ENCODE data around the gene TMEM170A. TPM values are rescaled to one million over a fixed set of nuclear protein-coding genes. Genes with fewer than 3 reads are reported as not detected.

TMEM170A gene
- total and polyA plus RNA-seq, 2 experiments from 2014 or later: 11.9 to 12.6 TPM

- H3K27me3 ChIP-seq (replicated peaks; ENCODE audit: insufficient read depth): no peaks in the 10 kb centered on the region
- WGBS, 2 experiments (ENCODE audit: low coverage in 1 of 2, low lambda C conversion rate in 2 of 2, missing lambda C conversion rate in 2 of 2): 71 to 77% methylated on average over 4 of the region's 4 CpGs
- no peak overlapping the region for H2AFZ ChIP-seq
- H3K9ac ChIP-seq: no peak overlapping the region
- peaks cover 23% of the 10 kb centered on the region for H3K4me1 ChIP-seq (ENCODE audit: insufficient read depth)
- H3F3A ChIP-seq (ENCODE audit: insufficient read depth): 0 out of 2 replicates have a peak, but pooled peaks cover 5% of the 10 kb centered on the region
- H4K20me1 ChIP-seq (ENCODE audit: insufficient read depth): no peaks in the 10 kb centered on the region
- no peak overlapping the region for H3K4me2 ChIP-seq (ENCODE audit: unreplicated experiment)
- TF ChIP-seq EZH2 (IDR thresholded peaks at IDR 0.05; ENCODE audit: insufficient read depth, poor library complexity, severe bottlenecking) (no peak), EZH2phosphoT487 (IDR thresholded peaks at IDR 0.05; ENCODE audit: insufficient read depth, low read depth) (no peak)
- no peaks in the 10 kb centered on the region for H3K9me3 ChIP-seq (ENCODE audit: low read depth)
- peaks cover 80% of the 10 kb centered on the region for H3K79me2 ChIP-seq (ENCODE audit: insufficient read depth)
- no peak overlapping the region for H3K4me3 ChIP-seq
- peak; percentile 59 for DNase-seq
- in situ Hi-C loops (cut with MboI): no loop called here
- H3K36me3 ChIP-seq (ENCODE audit: low read depth): peaks cover 7% of the 10 kb centered on the region; the same call in 1 of the 2 replicates
- peak overlapping the region; percentile 36 for H3K27ac ChIP-seq
- no peaks in the 10 kb centered on the region for H3K9me2 ChIP-seq (ENCODE audit: insufficient read depth)
These were observed 49.2 kb downstream of the TMEM170A start for GRCh38 chr16:75415169-75415905.

GRCh38 chr16:75413951-75414350, 50.5 kb downstream of the TMEM170A start:
- no peak for TF ChIP-seq EZH2phosphoT487 (IDR thresholded peaks at IDR 0.05; ENCODE audit: insufficient read depth, low read depth)
- Histone ChIP-seq H3K36me3 (ENCODE audit: low read depth) (peaks cover 16% of the 10 kb centered on the region; the same call in 1 of the 2 replicates), H4K20me1 (ENCODE audit: insufficient read depth) (no peaks in the 10 kb centered on the region), H3K9me3 (ENCODE audit: low read depth) (no peaks in the 10 kb centered on the region), H2AFZ (no peak overlapping the region), H3F3A (ENCODE audit: insufficient read depth) (0 out of 2 replicates have a peak, but pooled peaks cover 5% of the 10 kb centered on the region), H3K9me2 (ENCODE audit: insufficient read depth) (no peaks in the 10 kb centered on the region), H3K27me3 (replicated peaks; ENCODE audit: insufficient read depth) (no peaks in the 10 kb centered on the region), H3K27ac (no peak overlapping the region), H3K4me1 (ENCODE audit: insufficient read depth) (peaks cover 23% of the 10 kb centered on the region), H3K4me2 (ENCODE audit: unreplicated experiment) (no peak overlapping the region), H3K4me3 (no peak overlapping the region), H3K79me2 (ENCODE audit: insufficient read depth) (peaks cover 66% of the 10 kb centered on the region), H3K9ac (no peak overlapping the region)
- WGBS, 2 experiments (ENCODE audit: low coverage in 1 of 2, low lambda C conversion rate in 2 of 2, missing lambda C conversion rate in 2 of 2): 97 to 98% methylated on average over 2 of the region's 2 CpGs
- in situ Hi-C loops (cut with MboI): no loop called here
- DNase-seq: no peak

- Histone ChIP-seq H3K4me2 (ENCODE audit: unreplicated experiment) (no peak overlapping the region), H3K27ac (no peak overlapping the region), H3K27me3 (replicated peaks; ENCODE audit: insufficient read depth) (no peaks in the 10 kb centered on the region), H3K4me1 (ENCODE audit: insufficient read depth) (peaks cover 8% of the 10 kb centered on the region), H3K9me3 (ENCODE audit: low read depth) (no peaks in the 10 kb centered on the region), H3K4me3 (no peak overlapping the region), H4K20me1 (ENCODE audit: insufficient read depth) (no peaks in the 10 kb centered on the region), H3K36me3 (ENCODE audit: low read depth) (peaks cover 22% of the 10 kb centered on the region; the same call in 1 of the 2 replicates), H3K9ac (no peak overlapping the region), H3K79me2 (ENCODE audit: insufficient read depth) (0 out of 2 replicates have a peak, but pooled peaks cover 8% of the 10 kb centered on the region), H3K9me2 (ENCODE audit: insufficient read depth) (no peaks in the 10 kb centered on the region), H3F3A (ENCODE audit: insufficient read depth) (peaks cover 21% of the 10 kb centered on the region; the same call in 1 of the 2 replicates), H2AFZ (no peak overlapping the region)
- TF ChIP-seq EZH2phosphoT487 (IDR thresholded peaks at IDR 0.05; ENCODE audit: insufficient read depth, low read depth): no peak
- TF ChIP-seq EZH2 (IDR thresholded peaks at IDR 0.05; ENCODE audit: insufficient read depth, poor library complexity, severe bottlenecking): no peak
- 75 to 80% methylated on average over 4 of the region's 4 CpGs for WGBS, 2 experiments (ENCODE audit: low coverage in 1 of 2, low lambda C conversion rate in 2 of 2, missing lambda C conversion rate in 2 of 2)
- no peak for DNase-seq
- in situ Hi-C loops (cut with MboI): loop anchor here (10.0 kb wide), 1 partner anchor 192 kb away; the partner anchor contains the start of gene CTRB1
These were observed 57.5 kb downstream of the TMEM170A start for GRCh38 chr16:75406943-75407342.

DNA sequence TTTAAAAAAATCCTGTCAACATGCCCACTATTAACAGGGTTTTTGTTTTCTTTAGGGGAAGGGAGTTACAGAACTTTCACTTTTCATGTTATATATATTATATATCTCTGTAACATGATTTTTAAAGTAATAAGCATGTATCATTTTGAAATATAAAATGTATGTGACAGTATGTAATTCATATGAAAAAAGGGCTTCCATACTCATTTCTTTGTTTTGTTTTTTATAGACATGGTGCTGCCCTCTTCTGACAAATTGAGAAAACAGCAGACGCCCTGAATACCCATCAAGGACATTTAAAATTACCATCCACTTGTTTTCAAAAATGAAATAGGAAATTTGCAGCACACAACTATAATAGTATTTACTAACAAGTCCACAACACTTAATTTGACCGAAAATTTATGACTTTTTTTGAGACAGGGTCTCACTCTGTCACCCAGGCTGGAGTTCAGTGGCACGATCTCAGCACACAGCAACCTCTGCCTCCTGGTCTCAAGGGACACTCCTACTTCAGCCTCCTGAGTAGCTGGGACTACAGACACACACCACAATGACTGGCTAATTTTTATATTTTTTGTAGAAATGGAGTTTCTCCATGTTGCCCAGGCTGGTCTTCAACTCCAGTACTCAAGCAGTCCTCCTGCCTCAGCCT, 61.5 kb downstream of the TMEM170A start:
- Histone ChIP-seq H3K4me2 (ENCODE audit: unreplicated experiment) (peak overlapping the region; percentile 55), H3K4me1 (ENCODE audit: insufficient read depth) (peaks cover 15% of the 10 kb centered on the region), H3K4me3 (peak overlapping the region; percentile 11), H3K27me3 (replicated peaks; ENCODE audit: insufficient read depth) (no peaks in the 10 kb centered on the region), H2AFZ (no peak overlapping the region), H3K36me3 (ENCODE audit: low read depth) (peaks cover 6% of the 10 kb centered on the region; the same call in 1 of the 2 replicates), H3F3A (ENCODE audit: insufficient read depth) (peaks cover 27% of the 10 kb centered on the region; the same call in 1 of the 2 replicates), H3K9me3 (ENCODE audit: low read depth) (no peaks in the 10 kb centered on the region), H3K9me2 (ENCODE audit: insufficient read depth) (no peaks in the 10 kb centered on the region), H3K9ac (peak overlapping the region; percentile 71), H4K20me1 (ENCODE audit: insufficient read depth) (no peaks in the 10 kb centered on the region), H3K79me2 (ENCODE audit: insufficient read depth) (peaks cover 22% of the 10 kb centered on the region; the same call in 1 of the 2 replicates), H3K27ac (peak overlapping the region; percentile 89)
- 30 to 35% methylated on average over 3 of the region's 3 CpGs for WGBS, 2 experiments (ENCODE audit: low coverage in 1 of 2, low lambda C conversion rate in 2 of 2, missing lambda C conversion rate in 2 of 2)
- in situ Hi-C loops (cut with MboI): loop anchor here (10.0 kb wide), 1 partner anchor 188 kb away; the partner anchor contains the start of gene CTRB1
- DNase-seq: peak; percentile 75
- no peak for TF ChIP-seq EZH2phosphoT487 (IDR thresholded peaks at IDR 0.05; ENCODE audit: insufficient read depth, low read depth)
- no peak for TF ChIP-seq EZH2 (IDR thresholded peaks at IDR 0.05; ENCODE audit: insufficient read depth, poor library complexity, severe bottlenecking)

All from GM23248 (cell line).